NOMO-1 (cell line): ENCODE data around the gene JAKMIP2.
"Not testable (repeated sequence)": the region's sequence is repeated elsewhere in the genome, so short reads cannot be mapped to it uniquely, and the experiment has no call there.

ENCODE experiments used
- DNase-seq, 2 experiments: peaks; one replicate each; lab custom pipeline; 2025; ENCODE audit not compliant: unreplicated experiment in 2 of 2; lab: John Stamatoyannopoulos, UW

Gene JAKMIP2

DNA sequence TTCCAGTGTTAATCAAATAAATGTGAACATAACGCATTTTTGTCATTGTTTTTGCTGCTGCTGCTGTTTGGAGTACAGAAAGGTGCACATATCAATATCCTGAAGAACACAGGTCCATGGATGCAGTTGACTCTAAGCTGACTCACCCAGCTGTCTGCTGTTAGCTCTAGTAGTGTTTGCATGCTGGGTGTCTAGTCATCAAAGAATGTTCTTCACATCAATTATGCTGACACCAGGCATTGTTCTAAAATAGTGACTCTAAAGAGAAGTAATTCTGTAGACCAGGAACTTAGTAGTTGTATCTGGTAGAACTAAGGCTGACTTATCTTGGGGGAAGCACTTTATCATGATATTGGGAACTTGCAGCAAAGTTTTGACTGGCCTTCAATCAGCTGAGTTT lies 217.0 kb downstream of the JAKMIP2 start:
- no peak for DNase-seq

DNA sequence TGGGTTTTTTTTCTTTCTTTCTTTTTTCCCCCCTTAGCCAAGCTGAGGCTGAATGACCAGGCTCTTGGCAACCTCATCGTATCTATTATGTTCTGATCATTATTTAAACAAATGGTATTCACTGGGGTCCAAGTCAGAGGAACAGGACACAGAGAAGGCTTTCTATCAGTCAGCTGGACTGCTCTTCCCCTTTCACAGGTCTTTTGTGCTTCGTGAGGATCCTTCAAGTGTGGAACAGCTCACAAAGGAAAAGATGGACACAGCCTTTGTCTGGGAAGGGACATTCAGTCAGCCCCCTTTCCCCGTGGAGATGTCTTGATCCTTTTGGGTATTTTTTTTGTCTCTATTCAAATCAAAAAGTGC lies 218.4 kb downstream of the JAKMIP2 start:
- no peak for DNase-seq

DNA sequence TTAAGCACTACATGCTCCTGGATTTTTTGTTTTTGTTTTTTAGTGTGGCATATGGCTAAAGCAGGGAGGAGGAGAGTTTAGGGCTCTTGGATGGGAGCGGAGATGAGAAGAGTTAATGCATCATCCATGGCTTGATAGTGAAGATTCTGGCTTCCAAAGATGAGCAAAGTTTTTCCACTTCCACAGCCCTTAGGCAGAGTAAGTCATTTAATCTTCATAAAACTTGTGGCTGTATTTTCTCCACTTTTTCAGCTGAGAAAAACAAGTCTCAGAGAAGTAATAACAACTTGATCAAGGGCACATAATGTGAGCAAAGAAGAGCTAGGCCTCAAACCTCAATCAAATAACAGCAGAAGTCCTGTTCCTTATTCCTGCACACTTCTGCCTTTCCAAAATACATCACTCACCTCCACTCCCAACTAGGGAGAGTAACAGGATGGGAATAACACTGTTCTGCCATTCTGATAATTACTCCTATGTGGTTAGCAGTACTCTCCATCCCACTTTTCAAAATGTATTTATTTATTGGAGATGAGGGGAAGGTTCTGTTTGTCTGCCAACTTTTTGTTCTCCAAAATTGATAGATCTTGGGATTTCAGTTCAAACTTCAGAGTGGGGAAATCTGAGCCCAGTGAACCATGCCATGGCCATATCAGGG lies 218.9 kb downstream of the JAKMIP2 start:
- DNase-seq = no peak

DNA sequence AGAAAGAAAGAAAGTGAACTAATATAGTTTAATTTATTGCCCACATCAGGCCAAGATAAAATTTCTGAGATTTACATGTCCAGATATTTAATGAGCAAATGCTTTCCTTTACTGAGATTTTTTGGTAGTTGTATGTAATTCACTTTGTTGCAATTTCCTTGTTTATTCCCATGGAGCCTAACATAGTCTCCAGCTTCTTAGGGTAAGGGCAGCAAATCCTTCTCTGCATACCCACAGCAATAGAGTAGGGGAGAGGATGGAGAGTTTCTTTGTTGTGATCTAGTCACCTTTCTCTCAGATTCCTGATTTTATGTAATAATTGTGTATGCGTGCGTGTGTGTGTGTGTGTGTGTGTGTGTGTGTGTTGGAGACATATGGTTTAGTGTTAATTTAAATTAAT lies 221.1 kb downstream of the JAKMIP2 start:
- DNase-seq = no peak

DNA sequence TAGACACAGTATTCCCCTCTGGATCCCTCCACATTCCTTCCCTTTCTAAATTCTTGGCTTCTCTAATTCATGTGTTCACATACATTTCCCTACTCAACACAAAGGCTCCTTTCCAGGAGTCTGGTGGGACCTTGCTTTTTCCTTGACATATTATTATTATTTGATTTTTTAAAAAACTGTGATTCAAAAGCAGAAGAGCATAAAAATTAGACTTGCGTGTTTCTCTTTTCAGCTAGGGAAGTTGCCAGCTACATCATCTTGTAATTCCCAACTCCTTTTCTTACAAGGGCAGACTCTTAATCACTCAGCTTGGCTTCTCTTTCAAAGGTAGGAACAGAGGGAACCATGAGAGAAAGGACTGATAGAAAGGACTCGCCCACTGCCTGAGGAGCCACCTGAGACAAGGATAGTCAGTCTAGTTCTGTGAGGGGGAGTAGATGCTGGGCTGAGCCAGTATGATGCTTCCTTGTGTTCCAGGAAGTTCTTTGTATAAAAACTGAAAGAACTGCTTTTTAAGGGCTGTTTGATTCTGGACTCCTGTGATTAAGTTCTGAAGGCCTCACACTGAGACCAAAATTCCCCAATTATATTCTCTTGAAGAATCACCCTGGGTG lies 221.7 kb downstream of the JAKMIP2 start:
- DNase-seq = no peak

DNA sequence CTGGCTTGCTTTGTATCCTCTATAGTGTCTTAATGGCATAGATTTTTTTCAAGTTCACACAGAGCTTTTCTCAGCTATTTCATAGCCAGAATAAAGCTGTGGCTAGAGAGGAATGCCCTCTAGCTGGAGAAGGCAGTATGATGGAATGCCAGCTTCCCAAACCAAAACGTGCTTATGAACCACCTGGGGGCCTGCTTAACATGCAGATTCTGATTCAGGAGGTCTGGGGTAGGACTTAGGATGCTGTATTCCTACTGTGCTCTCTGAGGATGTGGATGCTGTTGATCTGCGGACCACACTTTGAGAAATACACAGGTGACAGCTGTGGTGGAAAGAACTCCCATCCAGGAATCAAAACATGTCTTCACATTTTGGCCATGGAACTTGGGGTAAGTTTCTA lies 222.8 kb downstream of the JAKMIP2 start:
- no peak for DNase-seq

DNA sequence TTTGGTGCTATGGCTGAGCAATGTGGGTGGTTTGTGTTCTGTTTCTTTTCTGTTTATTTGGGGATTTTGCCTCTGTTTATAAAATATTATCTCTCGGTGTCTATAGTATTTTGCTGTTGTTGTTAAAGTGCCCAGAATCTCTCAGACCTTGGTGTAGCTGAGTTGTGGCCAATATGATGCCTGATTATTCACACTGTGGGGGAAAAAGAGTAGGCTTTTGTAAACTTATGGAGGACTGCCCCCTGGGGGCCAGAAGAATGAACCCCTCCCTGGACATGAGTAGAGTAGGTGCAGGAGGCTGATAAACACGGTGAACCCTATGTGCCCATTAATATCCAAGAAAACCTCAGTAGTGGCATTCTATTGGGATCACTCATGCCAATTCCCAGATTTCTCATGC lies 223.7 kb downstream of the JAKMIP2 start:
- DNase-seq = peak in 1 of 2 experiments; percentile 23

DNA sequence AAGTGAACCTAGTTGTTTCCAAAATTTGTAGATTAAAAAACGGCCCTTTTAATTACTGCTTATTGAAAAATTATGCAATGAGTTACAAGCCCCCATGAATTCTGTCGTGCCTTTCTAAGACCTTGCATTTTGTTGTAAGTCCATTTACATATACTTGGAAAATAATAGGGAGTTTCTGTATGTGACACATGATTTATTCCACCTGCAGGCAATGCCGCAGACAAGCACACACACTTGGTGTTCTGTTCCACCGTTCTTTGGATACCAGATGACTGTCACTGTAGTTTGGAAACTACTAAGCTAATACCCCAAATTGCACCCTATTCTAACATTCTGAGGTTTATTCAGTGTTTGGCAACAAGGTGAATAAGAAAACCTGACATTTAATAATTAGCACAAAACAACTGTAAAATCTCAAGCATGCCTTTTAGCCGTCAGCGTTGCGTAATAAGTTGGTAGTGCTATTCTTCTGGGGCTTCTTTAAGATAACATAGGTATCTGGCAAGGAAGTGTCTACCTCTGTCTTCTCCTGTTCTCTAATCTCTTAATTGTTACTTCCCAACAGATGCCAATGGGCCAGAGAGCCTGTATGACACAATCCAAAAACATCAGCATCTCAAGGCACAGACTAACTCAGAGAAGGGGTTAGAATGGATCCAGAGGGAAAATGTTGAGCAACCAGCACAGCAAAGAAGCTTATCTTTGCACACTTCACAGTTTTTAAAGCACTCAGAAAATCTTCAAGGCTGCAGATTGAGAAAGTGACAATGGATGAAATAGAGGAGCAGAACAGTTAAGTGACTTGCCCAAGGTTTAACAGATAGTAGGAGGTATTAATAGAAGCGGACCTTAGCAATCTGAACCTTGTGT lies 224.4 kb downstream of the JAKMIP2 start:
- DNase-seq = no peak

DNA sequence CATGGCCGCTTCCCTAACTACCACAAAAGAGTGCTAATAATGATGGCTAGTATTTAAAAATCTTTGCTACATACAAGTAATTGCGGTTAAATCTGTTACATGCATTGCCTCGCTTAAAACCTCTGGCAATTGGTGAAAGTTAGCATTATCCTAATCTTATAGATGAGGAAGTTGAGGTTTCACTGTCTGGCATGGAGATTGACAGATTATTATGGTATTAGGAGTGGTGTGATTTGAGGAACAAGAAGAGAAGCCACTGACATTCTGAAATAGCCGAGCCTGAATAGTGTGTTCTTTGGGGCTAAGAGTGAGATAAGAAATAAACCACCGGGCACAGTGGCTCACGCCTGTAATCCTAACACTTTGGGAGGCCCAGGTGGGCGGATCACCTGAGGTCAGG lies 227.4 kb downstream of the JAKMIP2 start:
- peak in 1 of 2 experiments; percentile 20 for DNase-seq

DNA sequence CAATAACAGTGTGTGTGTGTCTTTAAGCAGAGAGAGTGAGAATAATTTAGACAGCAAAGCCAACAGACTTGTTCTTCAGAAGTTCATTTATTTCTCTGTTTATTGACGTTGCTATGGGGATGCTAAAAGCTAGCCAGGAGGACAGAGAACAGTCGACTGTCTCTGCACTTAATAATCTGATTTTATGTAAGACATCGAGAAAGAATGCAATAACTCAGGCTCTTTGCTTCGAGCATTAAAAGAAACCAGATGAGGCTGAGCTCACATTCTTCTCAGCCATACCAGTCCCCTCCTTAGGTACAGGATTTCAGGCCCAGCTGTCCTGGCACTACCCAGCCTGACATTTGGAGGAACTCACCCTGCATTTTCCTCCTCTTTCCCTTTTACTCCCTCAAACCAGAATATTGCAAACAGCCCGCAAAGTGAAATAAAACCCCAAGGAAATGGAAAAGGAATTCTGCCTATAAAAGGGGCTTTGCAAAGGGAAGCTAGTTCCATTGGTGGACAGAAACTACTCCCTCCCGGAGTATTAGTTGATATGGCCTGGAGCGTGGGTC lies 228.2 kb downstream of the JAKMIP2 start:
- DNase-seq = no peak

DNA sequence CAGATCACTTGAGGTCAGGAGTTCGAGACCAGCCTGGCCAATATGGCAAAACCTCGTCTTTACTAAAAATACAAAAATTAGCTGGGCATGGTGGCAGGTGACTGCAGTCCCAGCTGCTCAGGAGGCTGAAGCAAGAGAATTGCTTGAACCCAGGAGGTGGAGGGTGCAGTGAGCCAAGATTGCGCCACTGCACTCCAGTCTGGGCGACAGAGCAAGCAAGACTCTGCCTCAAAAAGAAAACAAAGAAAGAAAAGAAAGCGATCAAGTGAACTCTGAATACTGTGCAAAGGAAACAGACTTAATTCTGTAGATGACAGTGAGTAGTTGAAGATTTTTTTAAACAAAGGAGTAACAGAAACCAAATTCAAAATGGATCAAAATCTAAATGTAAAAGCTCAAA lies 228.7 kb downstream of the JAKMIP2 start:
- not testable (repeated sequence) for DNase-seq

DNA sequence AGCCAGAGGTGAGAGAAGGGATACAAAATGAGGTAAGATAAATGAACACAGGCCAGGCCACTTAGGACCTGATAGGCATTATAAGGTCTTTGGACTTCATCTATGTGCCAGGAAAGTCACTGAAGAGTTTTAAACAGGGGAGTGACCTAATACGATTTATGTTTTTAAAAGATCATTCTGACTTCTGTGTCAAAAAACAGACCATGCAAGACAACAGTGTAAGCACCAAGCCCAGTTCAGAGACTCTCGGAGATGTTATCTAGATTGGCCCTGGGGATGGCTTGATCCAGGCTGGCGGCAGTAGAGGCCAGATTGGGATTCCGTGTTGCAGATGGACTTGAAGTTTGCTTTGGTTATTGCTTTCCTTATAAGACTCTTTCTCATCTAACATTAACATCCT lies 229.6 kb downstream of the JAKMIP2 start:
- no peak for DNase-seq

DNA sequence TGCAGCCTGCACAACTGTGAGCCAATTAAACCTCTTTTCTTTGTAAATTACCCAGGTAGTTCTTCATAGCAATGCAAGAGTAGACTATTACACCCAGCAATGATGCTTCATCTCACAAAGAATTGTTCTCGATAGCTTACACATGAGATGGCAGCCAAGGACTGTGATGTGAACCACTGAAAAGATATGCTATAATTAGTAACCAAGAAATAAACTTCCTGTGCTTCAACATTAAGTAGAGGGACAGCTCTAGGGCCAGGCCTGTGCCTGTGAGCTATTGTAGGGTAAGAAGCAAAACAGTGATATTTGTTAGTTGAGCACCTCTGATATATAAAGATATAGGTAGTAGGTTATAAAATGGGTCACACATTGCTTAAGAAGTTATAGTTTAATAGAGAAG lies 230.9 kb downstream of the JAKMIP2 start:
- no peak for DNase-seq

DNA sequence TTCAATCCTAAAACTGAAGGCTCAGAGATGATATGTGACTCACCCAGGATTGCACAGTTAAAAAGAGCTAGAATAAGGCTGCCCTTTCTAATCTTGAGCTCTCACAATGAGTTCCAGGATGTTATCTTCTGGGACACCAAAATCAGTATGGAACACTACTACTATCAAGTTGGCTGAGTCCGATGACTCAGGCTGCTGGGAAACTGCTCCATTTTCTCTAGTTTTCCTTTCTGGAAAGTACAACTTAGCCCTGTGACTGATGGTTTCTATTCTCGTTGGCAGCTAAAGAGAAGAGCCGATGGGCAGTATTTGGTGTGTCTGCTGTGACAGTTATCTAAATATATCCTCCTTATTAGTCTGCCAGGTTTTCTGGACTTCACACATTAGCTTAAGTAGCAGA lies 234.8 kb downstream of the JAKMIP2 start:
- no peak for DNase-seq

DNA sequence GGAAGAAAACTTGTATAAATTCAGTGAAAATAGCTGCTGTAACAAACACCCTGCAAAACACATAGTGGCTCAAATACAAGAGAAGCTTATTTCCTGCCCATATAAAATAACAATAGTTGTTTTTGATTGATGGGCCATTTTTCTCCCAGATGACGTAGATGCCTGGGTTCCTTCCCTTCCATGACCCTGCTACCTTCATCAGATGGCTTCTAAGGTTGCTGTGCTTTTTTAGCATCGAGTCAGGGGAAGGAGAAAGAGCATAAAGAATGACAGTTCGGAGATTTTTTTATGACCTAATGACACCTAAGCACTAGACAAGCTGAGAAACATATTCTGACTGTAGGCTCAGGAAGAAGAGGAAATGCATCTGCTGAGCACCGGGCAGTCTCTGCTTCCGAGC lies 238.0 kb downstream of the JAKMIP2 start:
- DNase-seq = no peak

DNA sequence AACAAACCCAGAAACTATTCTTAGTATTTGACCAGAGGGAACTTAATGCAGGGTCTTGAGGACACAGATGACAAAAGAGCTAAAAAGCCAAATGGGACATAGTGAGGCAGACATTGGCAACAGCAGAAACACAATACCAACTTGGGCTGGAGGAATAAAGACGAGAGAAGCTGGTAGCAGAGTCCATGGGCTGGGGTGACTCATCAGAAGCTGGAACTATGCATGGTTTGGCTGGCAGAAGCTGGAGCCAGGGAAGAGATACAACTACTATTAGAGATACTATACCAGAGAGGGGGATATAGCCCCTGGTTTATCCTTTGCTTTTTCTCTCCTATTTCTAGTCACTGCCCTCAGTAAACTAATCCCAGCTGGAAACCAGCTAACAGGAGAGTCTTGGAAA lies 243.5 kb downstream of the JAKMIP2 start:
- no peak for DNase-seq

DNA sequence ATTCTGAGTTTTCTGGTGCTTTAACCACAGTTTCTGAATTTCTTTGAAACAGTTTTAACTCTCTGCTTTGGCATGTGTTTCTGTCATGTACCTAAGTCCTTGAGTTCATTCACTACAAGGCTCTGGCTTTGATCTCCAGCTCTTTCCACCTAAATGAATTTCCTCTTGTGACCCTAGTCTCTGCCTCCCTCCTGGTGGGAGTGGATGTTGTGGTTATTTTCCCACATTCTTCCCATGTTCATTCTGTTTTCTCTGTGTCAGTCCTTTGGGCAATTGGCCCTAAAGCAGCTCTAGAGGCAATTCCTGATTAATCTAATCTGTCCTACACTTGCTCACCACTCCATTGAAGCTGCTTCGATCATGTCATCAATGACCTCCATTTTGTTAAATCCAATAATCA lies 244.3 kb downstream of the JAKMIP2 start:
- DNase-seq = no peak
